Stimulated activated CD4-positive, alpha-beta T cell treated with anti-CD3 and anti-CD28 coated beads, Interleukin-12 subunit alpha, Interleukin-12 subunit beta, amount 100 ng/mL, for 4 hours (primary cell): ENCODE data around the gene SSC4D.

ENCODE experiments used
- DNase-seq: peaks from one replicate; pipeline ENCODE4 v3.0.0-alpha.2; 2020

The SSC4D gene

DNA sequence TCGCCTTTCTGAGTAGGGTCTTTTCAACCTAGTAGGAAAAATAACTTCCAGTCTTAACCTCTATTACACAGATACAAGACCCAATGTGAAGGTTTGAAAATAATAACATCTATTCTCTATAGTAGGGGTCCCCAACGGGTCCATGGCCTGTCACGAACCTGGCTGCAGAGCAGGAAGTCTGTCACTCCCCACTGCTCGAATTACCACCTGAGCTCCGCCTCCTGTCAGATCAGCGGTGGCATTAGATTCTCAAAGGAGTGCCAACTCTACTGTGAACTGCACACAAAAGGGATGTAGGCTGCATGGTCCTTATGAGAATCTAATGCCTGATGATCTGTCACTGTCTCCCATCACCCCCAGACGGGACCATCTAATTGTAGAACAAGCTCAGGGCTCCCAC lies 58.1 kb downstream of the SSC4D start:
- no peak for DNase-seq

DNA sequence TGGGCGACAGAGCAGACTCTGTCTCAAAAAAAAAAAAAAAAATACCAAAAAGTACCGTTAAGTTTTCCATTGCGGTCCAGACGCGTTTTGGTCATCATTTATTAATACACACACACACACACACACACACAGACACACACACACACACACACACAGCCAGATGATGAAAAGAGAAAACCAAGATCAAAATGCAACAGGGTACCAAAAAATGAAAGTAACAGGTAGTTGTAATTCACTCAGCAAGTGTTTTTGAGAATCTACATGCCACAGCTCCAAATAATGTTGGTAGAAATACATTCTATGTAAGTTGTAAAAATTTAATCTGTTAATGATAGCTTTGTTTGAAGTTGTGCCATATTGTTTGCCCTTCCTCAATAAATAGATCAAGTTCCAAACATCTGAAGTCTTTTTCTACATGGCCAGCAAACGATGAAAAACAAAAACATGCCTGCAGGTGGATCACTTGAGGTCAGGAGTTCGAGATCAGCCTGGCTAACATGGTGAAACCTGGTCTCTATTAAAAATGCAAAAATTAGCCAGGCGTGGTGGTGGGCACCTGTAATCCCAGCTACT lies 60.1 kb downstream of the SSC4D start:
- no peak for DNase-seq

DNA sequence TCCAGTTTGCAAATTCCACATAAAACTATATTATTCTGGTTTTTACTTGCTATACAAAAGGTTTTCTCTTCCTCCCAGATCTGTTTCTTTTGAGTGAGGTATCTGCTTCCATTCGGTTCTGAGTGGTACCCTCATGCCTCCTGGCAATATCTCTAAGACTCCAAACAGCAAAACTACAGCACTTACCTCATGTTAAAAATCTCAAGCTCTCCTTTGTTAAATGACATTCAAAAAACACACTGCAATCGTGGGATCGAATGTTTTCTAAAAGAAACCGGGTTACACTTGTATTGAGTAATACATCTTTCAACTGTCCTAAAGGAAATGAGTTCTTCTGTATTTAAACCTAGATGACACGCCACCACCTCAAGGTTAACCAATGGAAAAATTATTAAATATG lies 61.8 kb downstream of the SSC4D start:
- no peak for DNase-seq

DNA sequence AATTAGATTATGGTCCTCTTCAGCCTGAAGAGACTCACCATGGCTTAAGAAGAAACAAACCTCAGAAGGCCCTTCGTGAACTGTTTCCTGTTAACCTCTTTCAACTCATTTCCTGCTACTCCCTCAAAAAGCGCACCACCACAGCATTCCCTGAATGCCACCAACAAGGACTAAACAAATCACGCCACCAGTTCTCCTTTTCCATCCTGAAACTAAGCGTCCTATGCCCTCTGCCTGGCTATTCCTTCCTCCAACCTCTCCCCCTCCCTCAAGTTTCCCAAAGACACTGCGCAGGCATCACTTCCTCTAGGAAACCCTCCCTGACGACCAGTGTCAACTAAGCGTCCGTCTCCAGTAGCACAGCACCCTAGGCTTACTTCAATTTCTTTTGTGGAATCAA lies 62.7 kb downstream of the SSC4D start:
- no peak for DNase-seq

DNA sequence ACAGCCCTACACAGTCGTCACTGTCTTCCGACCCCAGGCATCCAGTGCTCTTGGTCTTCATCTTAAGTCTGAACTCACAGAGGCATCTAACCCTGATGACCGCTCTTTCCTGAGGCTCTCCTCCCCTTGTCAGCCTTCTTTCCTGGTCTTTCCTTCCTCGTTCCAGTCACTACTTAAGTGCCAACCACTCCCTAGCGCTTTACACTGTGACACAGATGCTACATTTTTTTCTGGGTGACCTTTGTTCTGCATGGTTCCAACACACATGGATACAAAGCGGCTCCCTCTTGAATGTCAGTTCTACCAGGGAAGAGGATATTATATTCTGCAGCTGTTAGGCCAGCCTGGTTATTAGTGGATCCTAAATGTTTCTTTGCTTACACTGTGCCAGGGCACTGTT lies 63.4 kb downstream of the SSC4D start:
- DNase-seq = no peak

DNA sequence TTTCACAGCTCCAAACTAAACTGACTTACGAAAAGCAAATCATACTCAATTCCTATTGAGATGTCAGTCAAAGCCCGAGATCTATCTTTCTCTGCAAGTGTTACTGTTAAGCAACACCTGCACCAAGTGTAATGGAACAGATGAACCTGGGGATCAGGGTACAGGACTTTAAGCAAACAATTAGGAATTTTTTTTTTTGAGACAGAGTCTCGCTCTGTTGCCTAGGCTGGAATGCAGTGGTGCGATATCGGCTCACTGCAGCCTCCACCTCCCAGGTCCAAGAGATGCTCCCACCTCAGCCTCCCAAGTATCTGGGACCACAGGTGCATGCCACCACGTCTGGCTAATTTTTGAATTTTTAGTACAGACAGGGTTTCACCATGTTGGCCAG lies 65.6 kb downstream of the SSC4D start:
- DNase-seq = no peak

DNA sequence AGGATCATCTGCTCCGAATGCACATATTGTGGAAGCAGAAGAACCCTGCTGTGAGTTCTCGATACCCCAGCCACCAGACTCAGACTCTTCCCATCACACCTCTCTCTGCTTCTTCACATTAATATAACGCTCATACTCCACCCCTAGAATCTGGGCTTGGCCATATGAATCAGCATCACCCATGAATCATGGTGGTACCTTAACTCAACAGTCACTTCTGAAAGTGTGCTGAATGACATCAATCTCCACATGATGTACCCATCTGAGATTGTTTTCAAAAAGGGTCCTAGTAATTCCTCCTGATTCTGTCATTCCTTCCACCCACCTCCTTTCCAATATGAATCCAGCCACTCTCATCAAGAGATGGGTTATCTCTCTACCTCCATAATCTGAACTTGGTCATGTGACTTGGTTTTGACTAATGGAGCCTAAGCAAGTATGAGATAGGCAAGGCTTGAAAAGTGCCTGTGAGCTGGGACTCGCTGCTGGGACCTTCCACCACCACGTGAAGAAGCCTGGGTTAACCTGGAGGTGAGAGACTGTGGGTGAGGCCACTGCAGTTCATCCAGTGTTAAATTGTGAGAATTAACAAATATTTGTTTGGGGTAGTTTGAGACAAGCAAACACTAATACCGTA lies 66.1 kb downstream of the SSC4D start:
- DNase-seq = no peak

DNA sequence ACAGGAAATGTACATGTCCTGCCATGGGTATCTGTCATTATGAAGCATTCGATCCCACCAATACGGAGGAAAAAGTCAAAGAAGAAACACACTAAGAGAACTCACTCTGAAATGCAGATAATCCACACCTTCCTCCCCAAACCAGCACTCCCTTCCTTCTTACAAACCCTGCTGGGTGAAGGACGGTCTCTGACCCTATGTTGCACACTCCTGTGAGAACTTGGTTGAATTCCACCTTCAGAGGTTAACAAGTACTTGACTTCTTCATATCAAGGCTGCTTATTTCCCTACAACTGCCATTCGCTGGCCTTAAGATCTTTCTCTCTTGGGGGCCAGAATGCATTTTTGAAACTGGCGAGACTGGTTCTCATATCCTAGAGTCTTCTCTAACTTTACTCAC lies 67.3 kb downstream of the SSC4D start:
- DNase-seq = no peak

DNA sequence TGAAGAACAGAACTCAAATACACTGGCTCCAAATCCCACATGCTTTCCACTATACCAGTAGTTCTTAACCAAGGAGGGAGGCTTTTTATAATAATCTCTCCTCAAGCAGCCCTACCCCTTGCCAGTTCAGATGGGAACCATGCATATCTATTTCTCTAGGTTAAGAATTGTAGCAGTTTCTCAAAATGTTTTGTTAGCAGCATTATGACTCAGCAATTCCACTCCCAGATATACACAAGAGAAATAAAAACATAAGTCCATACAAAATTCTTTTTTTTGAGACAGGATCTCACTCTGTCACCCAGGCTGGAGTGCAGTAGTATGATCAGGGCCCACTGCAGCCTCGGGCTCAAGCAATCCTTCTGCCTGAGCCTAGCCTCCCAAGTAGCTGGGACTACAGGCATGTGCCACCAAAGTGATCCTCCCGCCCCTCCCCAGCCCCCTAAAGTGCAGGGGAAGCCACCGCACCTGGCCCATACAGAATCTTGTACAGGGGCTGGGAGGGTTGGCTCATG lies 68.8 kb downstream of the SSC4D start:
- no peak for DNase-seq
